H9 (cell line): ENCODE results near the gene HUNK. TPM values are rescaled to one million over a fixed set of nuclear protein-coding genes. Genes with fewer than 3 reads are reported as not detected.

Experiments
- DNase-seq: peaks from one replicate; pipeline ENCODE4 v3.0.0-alpha.2; 2017
- H2AFZ ChIP-seq: one replicate; pipeline ENCODE4 v1.6.1; 2013; ENCODE audit warnings: mild to moderate bottlenecking, low read length, control low read depth, moderate library complexity
- H2AK5ac ChIP-seq: 2 replicates; pipeline ENCODE4 v1.6.1; 2013; ENCODE audit warnings: low read length, control low read depth, mixed read lengths; ENCODE audit not compliant: insufficient read length
- H2BK120ac ChIP-seq: one replicate; pipeline ENCODE4 v1.6.1; 2013; ENCODE audit warnings: low read depth, mild to moderate bottlenecking, low read length, control low read depth, inconsistent platforms; ENCODE audit not compliant: poor library complexity, severe bottlenecking
- H2BK12ac ChIP-seq: 2 replicates; pipeline ENCODE4 v1.6.1; 2013; ENCODE audit warnings: low read length, control low read depth, mixed read lengths, low read depth; ENCODE audit not compliant: insufficient read length
- H2BK15ac ChIP-seq: 2 replicates; pipeline ENCODE4 v1.6.1; 2013; ENCODE audit warnings: low read depth, low read length, control low read depth
- H2BK20ac ChIP-seq: one replicate; pipeline ENCODE4 v1.6.1; 2013; ENCODE audit warnings: low read depth, mild to moderate bottlenecking, low read length, control low read depth, inconsistent platforms; ENCODE audit not compliant: poor library complexity, severe bottlenecking
- H2BK5ac ChIP-seq: 2 replicates; pipeline ENCODE4 v1.6.1; 2013; ENCODE audit warnings: low read length, control low read depth, mixed read lengths; ENCODE audit not compliant: insufficient read length
- H3K14ac ChIP-seq: 2 replicates; pipeline ENCODE4 v1.6.1; 2013; ENCODE audit warnings: low read length, control low read depth; ENCODE audit not compliant: insufficient read depth
- H3K18ac ChIP-seq: 2 replicates; pipeline ENCODE4 v1.6.1; 2013; ENCODE audit warnings: low read depth, mild to moderate bottlenecking, mixed read lengths, low read length, control low read depth; ENCODE audit not compliant: insufficient read length
- H3K23ac ChIP-seq: 2 replicates; pipeline ENCODE4 v1.6.1; 2013; ENCODE audit warnings: low read length, control low read depth, mixed read lengths, low read depth; ENCODE audit not compliant: insufficient read length
- H3K23me2 ChIP-seq: 2 replicates; pipeline ENCODE4 v1.6.1; 2013; ENCODE audit warnings: low read depth, mild to moderate bottlenecking, mixed read lengths, low read length, control low read depth; ENCODE audit not compliant: insufficient read length, poor library complexity, severe bottlenecking
- H3K27ac ChIP-seq: 2 replicates; pipeline ENCODE4 v1.5.1; 2013; ENCODE audit warnings: low read length, control low read depth, mixed read lengths, low read depth; ENCODE audit not compliant: insufficient read length
- H3K27me3 ChIP-seq: 2 replicates; pipeline ENCODE4 v1.6.1; 2013; ENCODE audit warnings: low read length, control low read depth, inconsistent platforms; ENCODE audit not compliant: insufficient read depth
- H3K4ac ChIP-seq: 2 replicates; pipeline ENCODE4 v1.6.1; 2013; ENCODE audit warnings: low read depth, mild to moderate bottlenecking, control low read depth, inconsistent platforms, low read length, moderate library complexity
- H3K4me1 ChIP-seq: 2 replicates; pipeline ENCODE4 v1.6.1; 2013; ENCODE audit warnings: low read length, control low read depth, inconsistent platforms; ENCODE audit not compliant: insufficient read depth
- H3K4me2 ChIP-seq: 2 replicates; pipeline ENCODE4 v1.6.1; 2013; ENCODE audit warnings: low read length, control low read depth, mixed read lengths; ENCODE audit not compliant: insufficient read length, insufficient read depth
- H3K56ac ChIP-seq: 2 replicates; pipeline ENCODE4 v1.6.1; 2013; ENCODE audit warnings: low read depth, mild to moderate bottlenecking, mixed read lengths, low read length, control low read depth; ENCODE audit not compliant: insufficient read length
- H3K79me1 ChIP-seq: 2 replicates; pipeline ENCODE4 v1.6.1; 2013; ENCODE audit warnings: low read depth, mild to moderate bottlenecking, moderate library complexity, low read length, control low read depth, inconsistent platforms; ENCODE audit not compliant: insufficient read depth, poor library complexity, severe bottlenecking
- H3K79me2 ChIP-seq: 2 replicates; pipeline ENCODE4 v1.6.1; 2013; ENCODE audit warnings: low read length, control low read depth, inconsistent platforms; ENCODE audit not compliant: insufficient read depth
- H3K9ac ChIP-seq: 2 replicates; pipeline ENCODE4 v1.6.1; 2013; ENCODE audit warnings: low read length, control low read depth, mixed read lengths; ENCODE audit not compliant: insufficient read length; ENCODE audit errors: extremely low read depth
- H3K9me3 ChIP-seq: one replicate; pipeline ENCODE4 v1.6.1; 2013; ENCODE audit warnings: low read depth, low read length, inconsistent platforms; ENCODE audit not compliant: control insufficient read depth
- H3T11ph ChIP-seq: one replicate; pipeline ENCODE4 v1.6.1; 2013; ENCODE audit warnings: mild to moderate bottlenecking, low read length, control low read depth, inconsistent platforms
- H4K20me1 ChIP-seq: one replicate; pipeline ENCODE4 v1.6.1; 2013; ENCODE audit not compliant: control insufficient read depth, insufficient read length, insufficient read depth
- H4K5ac ChIP-seq: 2 replicates; pipeline ENCODE4 v1.6.1; 2013; ENCODE audit warnings: low read depth, mild to moderate bottlenecking, mixed read lengths, low read length, control low read depth; ENCODE audit not compliant: insufficient read length
- H4K8ac ChIP-seq: replicated peaks from 2 replicates; pipeline ENCODE4 v1.6.1; 2013; ENCODE audit warnings: low read length, control low read depth, mixed read lengths, low read depth; ENCODE audit not compliant: insufficient read length
- H4K91ac ChIP-seq: 2 replicates; pipeline ENCODE4 v1.6.1; 2013; ENCODE audit warnings: low read depth, mild to moderate bottlenecking, moderate library complexity, mixed read lengths, low read length, control low read depth; ENCODE audit not compliant: insufficient read length
- H3K27ac Mint-ChIP-seq, 3 experiments: 2 replicates in 2 of 3; 3 replicates in 1 of 3; pipeline ENCODE4 v1.8.0; 2020 to 2021; ENCODE audit warnings: mixed read lengths in 3 of 3, mild to moderate bottlenecking in 1 of 3, moderate library complexity in 1 of 3
- H3K27me3 Mint-ChIP-seq: 2 replicates; pipeline ENCODE4 v1.8.0; 2021; ENCODE audit warnings: low read depth, mild to moderate bottlenecking, moderate library complexity, mixed read lengths
- H3K36me3 Mint-ChIP-seq, 3 experiments: 2 replicates in 2 of 3; 3 replicates in 1 of 3; pipeline ENCODE4 v1.8.0; 2020 to 2021; ENCODE audit warnings: low read depth in 3 of 3, mixed read lengths in 3 of 3; ENCODE audit not compliant: insufficient read depth in 1 of 3
- H3K4me1 Mint-ChIP-seq, 2 experiments: 2 replicates each; pipeline ENCODE4 v1.8.0; 2020; ENCODE audit warnings: mixed read lengths in 2 of 2
- H3K4me3 Mint-ChIP-seq, 2 experiments: 2 replicates in 1 of 2; 3 replicates in 1 of 2; pipeline ENCODE4 v1.8.0; 2020 to 2021; ENCODE audit warnings: mild to moderate bottlenecking in 2 of 2, mixed read lengths in 2 of 2, moderate library complexity in 1 of 2
- H3K9me3 Mint-ChIP-seq, 2 experiments: 2 replicates in 1 of 2; 3 replicates in 1 of 2; pipeline ENCODE4 v1.8.0; 2020; ENCODE audit warnings: mild to moderate bottlenecking in 2 of 2, mixed read lengths in 2 of 2, moderate library complexity in 1 of 2
- CTCF ChIP-seq: fragments of 200-600 bp; sonication (generic); conservative IDR thresholded peaks from 3 replicates; pipeline ENCODE4 v1.8.0; 2021; ENCODE audit warnings: antibody characterized with exemption, mild to moderate bottlenecking
- WGBS: extraction: QIAGEN DNeasy Blood & Tissue Kit; methylation state at CpG from one replicate; pipeline ENCODE4 v1.1.7; 2013; ENCODE audit warnings: missing lambda C conversion rate, low lambda C conversion rate, mixed read lengths; ENCODE audit not compliant: insufficient read length; ENCODE audit errors: extremely low coverage; 5-methylcytosine and 5-hydroxymethylcytosine counted together
- total RNA-seq: library from RNA; stranded (reverse); gene quantifications from 2 replicates; pipeline ENCODE4 v1.2.1, GENCODE V29; 2021

The HUNK gene
- total RNA-seq, 1 experiment from 2014 or later: 5.8 TPM

- H3K36me3 Mint-ChIP-seq: no peaks in the 10 kb centered on the region
- no peak overlapping the region for H3T11ph ChIP-seq
- no peaks in the 10 kb centered on the region for H3K27me3 Mint-ChIP-seq
- H3K27ac ChIP-seq: peak overlapping the region; percentile 29
- no peaks in the 10 kb centered on the region for H3K23me2 ChIP-seq
- no peak overlapping the region for H2AK5ac ChIP-seq
- WGBS: no CpG with 5 or more reads among the region's 8 CpGs
- H3K4me1 Mint-ChIP-seq: peaks cover 21 to 35% of the 10 kb centered on the region in 2 experiments
- peak overlapping the region; percentile 29 for H3K9ac ChIP-seq
- H2BK5ac ChIP-seq: no peak overlapping the region
- H4K8ac ChIP-seq: no peak overlapping the region
- no peak overlapping the region; the same call in 1 of the 2 replicates for H3K4ac ChIP-seq
- H3K4me2 ChIP-seq: peak overlapping the region; percentile 40
- H3K18ac ChIP-seq: peak overlapping the region; percentile 32
- no peak for DNase-seq
- TF ChIP-seq CTCF: no peak
- H4K20me1 ChIP-seq: no peaks in the 10 kb centered on the region
- no peaks in the 10 kb centered on the region for H3K79me2 ChIP-seq
- peak overlapping the region; percentile 29 to 59; a peak in 3 of 5 replicates for H3K4me3 Mint-ChIP-seq
- H3K23ac ChIP-seq: no peak overlapping the region
- H2AFZ ChIP-seq: no peak overlapping the region
- no peak overlapping the region for H2BK12ac ChIP-seq
- no peak overlapping the region for H4K5ac ChIP-seq
- H2BK120ac ChIP-seq: no peak overlapping the region
- no peaks in the 10 kb centered on the region for H3K9me3 ChIP-seq
- no peak overlapping the region for H2BK20ac ChIP-seq
- no peak overlapping the region for H2BK15ac ChIP-seq
- H3K27me3 ChIP-seq: no peaks in the 10 kb centered on the region
- peaks cover 7% of the 10 kb centered on the region; the same call in 1 of the 2 replicates for H3K4me1 ChIP-seq
- no peak overlapping the region for H3K56ac ChIP-seq
- no peaks in the 10 kb centered on the region for H3K79me1 ChIP-seq
- H4K91ac ChIP-seq: no peak overlapping the region
- H3K27ac Mint-ChIP-seq: peak overlapping the region; percentile 88 to 95 (median 94)
- H3K9me3 Mint-ChIP-seq: peaks cover 0 to 3% of the 10 kb centered on the region in 2 experiments; a peak in 1 of 5 replicates
- no peak overlapping the region for H3K14ac ChIP-seq
Measured at GRCh38 chr21:31888936-31889371, 16.1 kb downstream of the HUNK start.
